Astrocyte (in vitro differentiated cells and primary cell): ENCODE data around the gene RPL3.

Experiments used
- CTCF ChIP-seq: IDR thresholded peaks from 2 replicates; pipeline ENCODE4 v1.5.1; 2011; ENCODE audit warnings: low read depth, mild to moderate bottlenecking, inconsistent platforms, low read length, moderate library complexity; ENCODE audit not compliant: insufficient read depth
- EZH2 ChIP-seq: IDR thresholded peaks from 2 replicates; pipeline ENCODE4 v1.6.1; 2012; ENCODE audit warnings: mild to moderate bottlenecking, low read length, inconsistent platforms; ENCODE audit not compliant: insufficient read depth

- no peak for TF ChIP-seq CTCF
- no peak for TF ChIP-seq EZH2
These were observed 13.1 kb upstream of the RPL3 start for GRCh38 chr22:39332441-39333064.
